Activated CD4-positive, alpha-beta T cell treated with anti-CD3 and anti-CD28 coated beads, Interleukin-2, amount 10 ng/mL, durations not matched to agents 7 days and 5 days (primary cell): ENCODE data around the gene DNAL4. TPM values are rescaled to one million over a fixed set of nuclear protein-coding genes. Genes with fewer than 3 reads are reported as not detected.

Experiments used
- CTCF ChIA-PET: fragments of 350-600 bp; sonication (Branson Sonifier 250); formaldehyde crosslinking; loops from one replicate; lab custom pipeline; 2021; ENCODE audit warnings: antibody characterized with exemption; lab: Charles Lee
- POLR2A ChIA-PET: fragments of 350-600 bp; sonication (Branson Sonifier 250); formaldehyde crosslinking; loops from one replicate; lab custom pipeline; 2021; ENCODE audit warnings: antibody characterized with exemption; lab: Charles Lee
- DNase-seq: peaks from one replicate; pipeline ENCODE4 v3.0.0-alpha.2; 2020
- H3K27ac Mint-ChIP-seq: one replicate; pipeline ENCODE4 v1.8.0; 2021; ENCODE audit warnings: mild to moderate bottlenecking, moderate library complexity, mixed read lengths
- H3K27me3 Mint-ChIP-seq: one replicate; pipeline ENCODE4 v1.8.0; 2021; ENCODE audit warnings: mixed read lengths
- H3K36me3 Mint-ChIP-seq: one replicate; pipeline ENCODE4 v1.8.0; 2021; ENCODE audit warnings: low read depth, mixed read lengths
- H3K4me1 Mint-ChIP-seq: one replicate; pipeline ENCODE4 v1.8.0; 2021; ENCODE audit warnings: mixed read lengths
- H3K4me3 Mint-ChIP-seq: one replicate; pipeline ENCODE4 v1.8.0; 2021; ENCODE audit warnings: mild to moderate bottlenecking, moderate library complexity, mixed read lengths
- H3K9me3 Mint-ChIP-seq: one replicate; pipeline ENCODE4 v1.8.0; 2021; ENCODE audit warnings: mixed read lengths
- total RNA-seq, 2 experiments: library from RNA; stranded (reverse); gene quantifications; one replicate each; pipeline ENCODE4 v1.2.3, GENCODE V29; 2021

DNAL4 gene
- total RNA-seq, 2 experiments from 2014 or later = 7.9 to 10.2 TPM

GRCh38 chr22:38793317-38793716 lies 626 bp downstream of the DNAL4 start:
- ChIA-PET CTCF (interaction anchor here (0.9 kb wide), 1 partner anchor 11 kb away, joined by 3 read pairs; no protein-coding TSS in a partner anchor), POLR2A (no interaction called here)
- DNase-seq = no peak
- peaks cover 27% of the 10 kb centered on the region for H3K4me1 Mint-ChIP-seq
- H3K27ac Mint-ChIP-seq = peak overlapping the region; percentile 79
- no peaks in the 10 kb centered on the region for H3K36me3 Mint-ChIP-seq
- H3K27me3 Mint-ChIP-seq = peaks cover 2% of the 10 kb centered on the region
- H3K4me3 Mint-ChIP-seq = peak overlapping the region; percentile 80
- H3K9me3 Mint-ChIP-seq = no peaks in the 10 kb centered on the region

GRCh38 chr22:38792833-38793232 lies 1.1 kb downstream of the DNAL4 start:
- H3K4me1 Mint-ChIP-seq = peaks cover 22% of the 10 kb centered on the region
- H3K4me3 Mint-ChIP-seq = peak overlapping the region; percentile 80
- CTCF ChIA-PET = interaction anchor here (0.9 to 1.0 kb wide), 2 partner anchors 11 to 24 kb away, joined by 3 read pairs; no protein-coding TSS in a partner anchor
- no peaks in the 10 kb centered on the region for H3K9me3 Mint-ChIP-seq
- H3K27me3 Mint-ChIP-seq = peaks cover 2% of the 10 kb centered on the region
- peak overlapping the region; percentile 79 for H3K27ac Mint-ChIP-seq
- DNase-seq = no peak
- POLR2A ChIA-PET = no interaction called here
- H3K36me3 Mint-ChIP-seq = no peaks in the 10 kb centered on the region

- ChIA-PET POLR2A (no interaction called here), CTCF (interaction anchor here (0.6 to 2.3 kb wide), 2 partner anchors 20 to 92 kb away, joined by 3 to 5 read pairs; no protein-coding TSS in a partner anchor)
- no peak for DNase-seq
- Mint-ChIP-seq H3K36me3 (no peaks in the 10 kb centered on the region), H3K4me3 (no peak overlapping the region), H3K9me3 (no peaks in the 10 kb centered on the region), H3K27ac (no peak overlapping the region), H3K27me3 (no peaks in the 10 kb centered on the region), H3K4me1 (peaks cover 14% of the 10 kb centered on the region)
These were observed 4.3 kb downstream of the DNAL4 start for GRCh38 chr22:38789606-38790005.

- Mint-ChIP-seq H3K27me3 (no peaks in the 10 kb centered on the region), H3K27ac (no peak overlapping the region), H3K36me3 (no peaks in the 10 kb centered on the region), H3K4me3 (no peak overlapping the region), H3K4me1 (peaks cover 8% of the 10 kb centered on the region), H3K9me3 (no peaks in the 10 kb centered on the region)
- no peak for DNase-seq
- ChIA-PET POLR2A (no interaction called here), CTCF (interaction anchor here (0.5 to 0.6 kb wide), 2 partner anchors 92 to 246 kb away, joined by 3 to 4 read pairs; no protein-coding TSS in a partner anchor)
These were observed 5.1 kb downstream of the DNAL4 start for GRCh38 chr22:38788846-38789245.

GRCh38 chr22:38788021-38788816 lies 5.7 kb downstream of the DNAL4 start:
- no peak overlapping the region for H3K4me3 Mint-ChIP-seq
- no peak overlapping the region for H3K27ac Mint-ChIP-seq
- no peaks in the 10 kb centered on the region for H3K36me3 Mint-ChIP-seq
- no peaks in the 10 kb centered on the region for H3K27me3 Mint-ChIP-seq
- POLR2A ChIA-PET = no interaction called here
- CTCF ChIA-PET = interaction anchor here (0.7 kb wide), 1 partner anchor 20 kb away, joined by 3 read pairs; no protein-coding TSS in a partner anchor
- no peaks in the 10 kb centered on the region for H3K9me3 Mint-ChIP-seq
- H3K4me1 Mint-ChIP-seq = peaks cover 5% of the 10 kb centered on the region
- DNase-seq = no peak

- Mint-ChIP-seq H3K4me1 (peaks cover 10% of the 10 kb centered on the region), H3K4me3 (no peak overlapping the region), H3K27ac (no peak overlapping the region), H3K9me3 (no peaks in the 10 kb centered on the region), H3K27me3 (no peaks in the 10 kb centered on the region), H3K36me3 (no peaks in the 10 kb centered on the region)
- ChIA-PET POLR2A (no interaction called here), CTCF (no interaction called here)
- DNase-seq = no peak
These were observed 7.3 kb downstream of the DNAL4 start for GRCh38 chr22:38786631-38787030.

- POLR2A ChIA-PET = no interaction called here
- CTCF ChIA-PET = interaction anchor here (0.7 to 2.1 kb wide), 4 partner anchors 16 to 1248 kb away, joined by 3 to 5 read pairs (median 4); no protein-coding TSS in a partner anchor
- no peaks in the 10 kb centered on the region for H3K9me3 Mint-ChIP-seq
- no peak overlapping the region for H3K27ac Mint-ChIP-seq
- DNase-seq = no peak
- no peaks in the 10 kb centered on the region for H3K36me3 Mint-ChIP-seq
- H3K4me1 Mint-ChIP-seq = peaks cover 10% of the 10 kb centered on the region
- H3K27me3 Mint-ChIP-seq = no peaks in the 10 kb centered on the region
- no peak overlapping the region for H3K4me3 Mint-ChIP-seq
These were observed 9.1 kb downstream of the DNAL4 start for GRCh38 chr22:38784856-38785255.

- Mint-ChIP-seq H3K27ac (no peak overlapping the region), H3K36me3 (no peaks in the 10 kb centered on the region), H3K4me1 (peaks cover 10% of the 10 kb centered on the region), H3K27me3 (no peaks in the 10 kb centered on the region), H3K4me3 (no peak overlapping the region), H3K9me3 (no peaks in the 10 kb centered on the region)
- ChIA-PET CTCF (interaction anchor here (1.0 to 2.1 kb wide), 2 partner anchors 15 kb away, joined by 3 to 5 read pairs; no protein-coding TSS in a partner anchor), POLR2A (no interaction called here)
- no peak for DNase-seq
These were observed 9.9 kb downstream of the DNAL4 start for GRCh38 chr22:38784035-38784434.

GRCh38 chr22:38783095-38783615 lies 10.8 kb downstream of the DNAL4 start:
- peak overlapping the region; percentile 32 for H3K27ac Mint-ChIP-seq

GRCh38 chr22:38782402-38783094 lies 11.4 kb downstream of the DNAL4 start:
- H3K27ac Mint-ChIP-seq = no peak overlapping the region
- DNase-seq = no peak
- POLR2A ChIA-PET = no interaction called here
- CTCF ChIA-PET = interaction anchor here (1.0 to 1.3 kb wide), 2 partner anchors 10 to 16 kb away, joined by 3 read pairs; no protein-coding TSS in a partner anchor
- no peaks in the 10 kb centered on the region for H3K36me3 Mint-ChIP-seq
- H3K4me3 Mint-ChIP-seq = no peak overlapping the region
- no peaks in the 10 kb centered on the region for H3K27me3 Mint-ChIP-seq
- peaks cover 10% of the 10 kb centered on the region for H3K4me1 Mint-ChIP-seq
- H3K9me3 Mint-ChIP-seq = no peaks in the 10 kb centered on the region

More at GRCh38 chr22:38783095-38783615, 10.8 kb downstream of the DNAL4 start:
- Mint-ChIP-seq H3K4me3 (no peak overlapping the region), H3K27me3 (no peaks in the 10 kb centered on the region), H3K4me1 (peaks cover 10% of the 10 kb centered on the region), H3K36me3 (no peaks in the 10 kb centered on the region), H3K9me3 (no peaks in the 10 kb centered on the region)
- CTCF ChIA-PET = interaction anchor here (0.7 to 1.0 kb wide), 2 partner anchors 14 to 94 kb away, joined by 3 to 5 read pairs; no protein-coding TSS in a partner anchor
- DNase-seq = no peak
- POLR2A ChIA-PET = no interaction called here

- Mint-ChIP-seq H3K27me3 (no peaks in the 10 kb centered on the region), H3K4me3 (no peak overlapping the region), H3K4me1 (peaks cover 10% of the 10 kb centered on the region), H3K9me3 (no peaks in the 10 kb centered on the region), H3K36me3 (no peaks in the 10 kb centered on the region), H3K27ac (peak overlapping the region; percentile 48)
- POLR2A ChIA-PET = no interaction called here
- DNase-seq = no peak
- CTCF ChIA-PET = interaction anchor here (0.9 to 1.4 kb wide), 2 partner anchors 12 to 140 kb away, joined by 4 to 5 read pairs; no protein-coding TSS in a partner anchor
These were observed 12.9 kb downstream of the DNAL4 start for GRCh38 chr22:38781033-38781432.

- POLR2A ChIA-PET = no interaction called here
- Mint-ChIP-seq H3K9me3 (no peaks in the 10 kb centered on the region), H3K36me3 (no peaks in the 10 kb centered on the region), H3K4me3 (no peak overlapping the region), H3K27me3 (no peaks in the 10 kb centered on the region), H3K27ac (no peak overlapping the region), H3K4me1 (peaks cover 14% of the 10 kb centered on the region)
- CTCF ChIA-PET = no interaction called here
- no peak for DNase-seq
These were observed 16.8 kb downstream of the DNAL4 start for GRCh38 chr22:38777087-38777671.
